GM21526 (cell line): ENCODE measurements around the gene LIF.

Experiments
- ATAC-seq: cut with Tn5 transposase; IDR thresholded peaks from one replicate; pipeline ENCODE4 v1.9.1; 2021; ENCODE audit warnings: moderate library complexity; ENCODE audit not compliant: unreplicated experiment, low FRiP score

Gene LIF

GRCh38 chr22:30195245-30196140 lies 51.1 kb downstream of the LIF start:
- no peak for ATAC-seq

- no peak for ATAC-seq
Observed at GRCh38 chr22:30193031-30193775, 53.4 kb downstream of the LIF start.

- no peak for ATAC-seq
Observed at GRCh38 chr22:30192427-30192826, 54.1 kb downstream of the LIF start.

- ATAC-seq, result no peak
Observed at GRCh38 chr22:30191040-30191701, 55.4 kb downstream of the LIF start.

- ATAC-seq, result no peak
Observed at GRCh38 chr22:30190574-30190973, 56.0 kb downstream of the LIF start.
